ENCODE data around the gene RRM2.
"Not testable (repeated sequence)": the region's sequence is repeated elsewhere in the genome, so short reads cannot be mapped to it uniquely, and the experiment has no call there.

The RRM2 gene

GRCh38 chr2:10091889-10092244 is 30.7 kb upstream of the RRM2 start:
- not testable (repeated sequence) for DNase-seq

GRCh38 chr2:10094271-10094814 is 28.2 kb upstream of the RRM2 start:
- DNase-seq = no peak

- DNase-seq = no peak
Observed at GRCh38 chr2:10095175-10095574, 27.4 kb upstream of the RRM2 start.

- DNase-seq = no peak
Observed at GRCh38 chr2:10096641-10097040, 25.9 kb upstream of the RRM2 start.

- peak; percentile 36 for DNase-seq
Observed at GRCh38 chr2:10097352-10098148, 25.0 kb upstream of the RRM2 start.

GRCh38 chr2:10101491-10101890 is 21.0 kb upstream of the RRM2 start:
- no peak for DNase-seq

GRCh38 chr2:10103179-10103578 is 19.4 kb upstream of the RRM2 start:
- DNase-seq = no peak

GRCh38 chr2:10104906-10105305 is 17.6 kb upstream of the RRM2 start:
- not testable (repeated sequence) for DNase-seq

- no peak for DNase-seq
Observed at GRCh38 chr2:10109311-10109710, 13.2 kb upstream of the RRM2 start.

- no peak for DNase-seq
Observed at GRCh38 chr2:10119027-10119325, 3.6 kb upstream of the RRM2 start.

- no peak for DNase-seq
Observed at GRCh38 chr2:10119601-10120157, 2.9 kb upstream of the RRM2 start.

- peak; percentile 92 for DNase-seq
Observed at GRCh38 chr2:10120158-10120876, 2.2 kb upstream of the RRM2 start.

- DNase-seq = no peak
Observed at GRCh38 chr2:10120877-10121574, 1.5 kb upstream of the RRM2 start.

- DNase-seq = peak; percentile 21
Observed at GRCh38 chr2:10123281-10123680, 742 bp downstream of the RRM2 start.

- no peak for DNase-seq
Observed at GRCh38 chr2:10124538-10125045, 2.1 kb downstream of the RRM2 start.

GRCh38 chr2:10125842-10126631 is 3.5 kb downstream of the RRM2 start:
- DNase-seq = no peak

- no peak for DNase-seq
Observed at GRCh38 chr2:10126632-10127026, 4.1 kb downstream of the RRM2 start.

- no peak for DNase-seq
Observed at GRCh38 chr2:10128420-10128819, 5.9 kb downstream of the RRM2 start.

- DNase-seq = no peak
Observed at GRCh38 chr2:10129490-10129889, 7.0 kb downstream of the RRM2 start.

GRCh38 chr2:10132043-10132575 is 9.6 kb downstream of the RRM2 start:
- DNase-seq = no peak

GRCh38 chr2:10132596-10132995 is 10.1 kb downstream of the RRM2 start:
- no peak for DNase-seq

GRCh38 chr2:10132996-10133647 is 10.6 kb downstream of the RRM2 start:
- no peak for DNase-seq
